Esophagus squamous epithelium (tissue), 5 donors: ENCODE results near the gene SMPDL3A. TPM values are rescaled to one million over a fixed set of nuclear protein-coding genes. Genes with fewer than 3 reads are reported as not detected.

Source experiments
- DNase-seq: peaks from one replicate; lab custom pipeline; 2025; lab: John Stamatoyannopoulos, UW
- H3K27ac ChIP-seq, 4 donors: fragments of 200-600 bp; sonication (generic); one replicate each; pipeline ENCODE4 v1.5.1; 2016 to 2019; ENCODE audit warnings: mild to moderate bottlenecking in 1 of 4
- H3K27me3 ChIP-seq, 4 donors: fragments of 200-600 bp; sonication (generic); 1 replicate in 3 of 4; 2 replicates in 1 of 4; pipeline versions ENCODE4 v1.5.1 to v1.6.0; 2017 to 2021; ENCODE audit warnings: antibody characterized with exemption in 1 of 4
- H3K36me3 ChIP-seq, 3 donors: fragments of 200-600 bp; sonication (generic); one replicate each; pipeline ENCODE4 v1.5.1; 2016 to 2019
- H3K4me1 ChIP-seq, 3 donors: fragments of 200-600 bp; sonication (generic); one replicate each; pipeline ENCODE4 v1.5.1; 2017 to 2019
- H3K4me3 ChIP-seq, 4 donors: fragments of 200-600 bp; sonication (generic); 1 replicate in 3 of 4; 2 replicates in 1 of 4; pipeline ENCODE4 v1.5.1; 2016 to 2019; ENCODE audit warnings: mild to moderate bottlenecking in 2 of 4, moderate library complexity in 1 of 4
- H3K9me3 ChIP-seq, 3 donors: fragments of 200-600 bp; sonication (generic); one replicate each; pipeline ENCODE4 v1.5.1; 2016 to 2019
- CTCF ChIP-seq, 6 experiments: fragments of 450-650 bp in 4 of 6; fragments of 200-600 bp in 2 of 6; sonication (generic) in 2 of 6; IDR thresholded peaks; one replicate each; pipeline ENCODE4 v1.5.1; 2016 to 2019; ENCODE audit warnings: antibody characterized with exemption in 6 of 6, mild to moderate bottlenecking in 4 of 6, moderate library complexity in 4 of 6
- POLR2A ChIP-seq, 4 donors: fragments of 450-650 bp; IDR thresholded peaks; one replicate each; pipeline ENCODE4 v1.6.1; 2017; ENCODE audit warnings: antibody characterized with exemption in 4 of 4, mild to moderate bottlenecking in 4 of 4, moderate library complexity in 3 of 4
- WGBS, 2 donors: methylation state at CpG; one replicate each; pipeline ENCODE4 v1.1.5; 2018; 5-methylcytosine and 5-hydroxymethylcytosine counted together
- intact Hi-C: fragments of 100-400 bp; cut with DNase I; formaldehyde crosslinking; loops from one replicate; pipeline ENCODE4 v1.15.0; 2022
- total RNA-seq, 4 donors: library from RNA; depleted of rRNA; stranded (reverse); fragments of >200 nt; gene quantifications; one replicate each; pipeline ENCODE4 v1.1.0, GENCODE V29; 2016
- donor health status: DM: yes; HTN: yes; CAD: no.

The SMPDL3A gene
- total RNA-seq, 4 donors from 2014 or later, result 15.4 to 21.7 (median 16.6) TPM

- no peak overlapping the region for H3K4me3 ChIP-seq
- no peaks in the 10 kb centered on the region for H3K27me3 ChIP-seq
- DNase-seq, result no peak
- H3K36me3 ChIP-seq, result no peaks in the 10 kb centered on the region
- no peak for TF ChIP-seq CTCF (IDR thresholded peaks at IDR 0.05)
- no peak for TF ChIP-seq POLR2A (IDR thresholded peaks at IDR 0.05)
- H3K27ac ChIP-seq, result no peak overlapping the region
- H3K4me1 ChIP-seq, result no peaks in the 10 kb centered on the region
- intact Hi-C loops, result no loop called here
- H3K9me3 ChIP-seq, result no peaks in the 10 kb centered on the region
These were observed 28.7 kb upstream of the SMPDL3A start for GRCh38 chr6:122760330-122760729.

- intact Hi-C loops, result no loop called here
- no peaks in the 10 kb centered on the region for H3K9me3 ChIP-seq
- H3K27me3 ChIP-seq, result no peaks in the 10 kb centered on the region
- H3K27ac ChIP-seq, result no peak overlapping the region
- H3K4me1 ChIP-seq, result peaks cover 0 to 9% (median 4%) of the 10 kb centered on the region in 3 donors
- no peak overlapping the region for H3K4me3 ChIP-seq
- no peak for DNase-seq
- TF ChIP-seq CTCF (IDR thresholded peaks at IDR 0.05) (no peak), POLR2A (IDR thresholded peaks at IDR 0.05) (no peak)
- H3K36me3 ChIP-seq, result no peaks in the 10 kb centered on the region
These were observed 22.8 kb upstream of the SMPDL3A start for GRCh38 chr6:122766256-122766655.

GRCh38 chr6:122770835-122771601 lies 18.0 kb upstream of the SMPDL3A start:
- H3K9me3 ChIP-seq, result no peaks in the 10 kb centered on the region
- H3K27me3 ChIP-seq, result no peaks in the 10 kb centered on the region
- no peak overlapping the region for H3K27ac ChIP-seq
- TF ChIP-seq CTCF (IDR thresholded peaks at IDR 0.05), result peak in 1 of 6 experiments; percentile 37
- no peak for TF ChIP-seq POLR2A (IDR thresholded peaks at IDR 0.05)
- WGBS, 2 donors, result 21 to 50% methylated on average over 1 of the region's 1 CpG
- H3K36me3 ChIP-seq, result no peaks in the 10 kb centered on the region
- H3K4me3 ChIP-seq, result no peak overlapping the region
- DNase-seq, result no peak
- intact Hi-C loops, result no loop called here
- H3K4me1 ChIP-seq, result peaks cover 0 to 31% (median 15%) of the 10 kb centered on the region in 3 donors

GRCh38 chr6:122772724-122773415 lies 16.2 kb upstream of the SMPDL3A start:
- Histone ChIP-seq H3K4me3 (no peak overlapping the region), H3K27me3 (no peaks in the 10 kb centered on the region), H3K36me3 (no peaks in the 10 kb centered on the region), H3K4me1 (peaks cover 0 to 31% (median 15%) of the 10 kb centered on the region in 3 donors), H3K9me3 (no peaks in the 10 kb centered on the region), H3K27ac (no peak overlapping the region)
- DNase-seq, result no peak
- TF ChIP-seq CTCF (IDR thresholded peaks at IDR 0.05), result peak in 1 of 6 experiments; percentile 29
- no peak for TF ChIP-seq POLR2A (IDR thresholded peaks at IDR 0.05)
- WGBS, 2 donors, result 76 to 85% methylated on average over 3 of the region's 3 CpGs
- intact Hi-C loops, result no loop called here

GRCh38 chr6:122775975-122776374 lies 13.1 kb upstream of the SMPDL3A start:
- Histone ChIP-seq H3K27ac (no peak overlapping the region), H3K4me3 (no peak overlapping the region), H3K36me3 (no peaks in the 10 kb centered on the region), H3K4me1 (peaks cover 0 to 25% (median 14%) of the 10 kb centered on the region in 3 donors), H3K9me3 (no peaks in the 10 kb centered on the region), H3K27me3 (peaks cover 0 to 7% (median 0%) of the 10 kb centered on the region in 4 donors)
- TF ChIP-seq POLR2A (IDR thresholded peaks at IDR 0.05) (no peak), CTCF (IDR thresholded peaks at IDR 0.05) (no peak)
- intact Hi-C loops, result no loop called here
- DNase-seq, result no peak
